Fibroblast of the aortic adventitia (primary cell): ENCODE results near the gene PDSS2. TPM values are rescaled to one million over a fixed set of nuclear protein-coding genes. Genes with fewer than 3 reads are reported as not detected.

Experiments used
- DNase-seq: peaks from one replicate; pipeline ENCODE4 v3.0.0-alpha.2; 2010; ENCODE audit warnings: low read depth
- H3K4me3 ChIP-seq: 2 replicates; pipeline ENCODE4 v1.5.1; 2011; ENCODE audit warnings: low read depth, mild to moderate bottlenecking, control low read depth, low read length, moderate library complexity
- CTCF ChIP-seq: IDR thresholded peaks from 2 replicates; pipeline ENCODE4 v1.5.1; 2011; ENCODE audit warnings: mild to moderate bottlenecking, low read length, control low read depth, inconsistent platforms; ENCODE audit not compliant: insufficient read depth
- total RNA-seq: library from RNA; depleted of rRNA; stranded (reverse); fragments of >200 nt; gene quantifications from 2 replicates; pipeline ENCODE4 v1.2.3, GENCODE V29; 2012; ENCODE audit warnings: low replicate concordance

The PDSS2 gene
- total RNA-seq, 1 donor, result 14.4 TPM

DNA sequence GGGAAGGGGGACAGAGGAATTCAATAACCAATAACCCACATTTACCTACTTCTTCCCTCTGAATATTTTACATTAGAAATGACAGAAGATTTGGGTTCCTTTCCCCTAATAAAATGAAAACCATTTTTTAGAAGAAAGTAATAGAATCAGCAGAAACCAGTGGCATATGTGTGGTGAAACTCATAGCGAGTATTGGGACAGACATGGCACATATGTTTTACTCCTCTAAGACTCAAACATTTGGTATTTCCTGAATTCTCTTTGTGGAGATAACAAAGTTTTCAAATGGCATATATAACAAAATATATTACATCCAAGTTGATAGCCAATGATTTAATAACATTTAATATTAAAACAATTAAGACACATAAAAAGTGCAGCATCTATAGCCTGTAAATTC lies 331.2 kb downstream of the PDSS2 start:
- H3K4me3 ChIP-seq, result no peak overlapping the region
- no peak for TF ChIP-seq CTCF
- DNase-seq, result peak; percentile 63

DNA sequence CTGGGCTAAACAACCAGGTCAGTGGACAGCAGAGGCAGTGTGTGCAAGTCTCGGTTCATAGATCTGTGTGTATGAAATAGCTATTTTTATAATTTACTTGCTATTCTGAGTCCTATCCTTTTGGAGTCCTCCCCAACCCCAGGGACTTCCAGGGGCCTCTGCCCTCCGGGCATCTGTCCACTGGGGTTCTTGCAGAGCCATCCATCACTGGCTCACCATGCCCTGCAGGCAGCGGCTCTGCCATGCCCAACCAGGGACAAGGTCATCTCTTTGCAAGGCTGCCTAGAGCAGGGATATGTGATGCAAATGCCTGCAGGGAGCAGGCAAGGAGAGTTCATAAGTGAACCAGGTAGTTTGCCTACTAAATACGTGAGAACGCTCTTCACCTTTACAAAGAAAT lies 333.6 kb downstream of the PDSS2 start:
- DNase-seq, result no peak
- no peak overlapping the region for H3K4me3 ChIP-seq
- no peak for TF ChIP-seq CTCF

DNA sequence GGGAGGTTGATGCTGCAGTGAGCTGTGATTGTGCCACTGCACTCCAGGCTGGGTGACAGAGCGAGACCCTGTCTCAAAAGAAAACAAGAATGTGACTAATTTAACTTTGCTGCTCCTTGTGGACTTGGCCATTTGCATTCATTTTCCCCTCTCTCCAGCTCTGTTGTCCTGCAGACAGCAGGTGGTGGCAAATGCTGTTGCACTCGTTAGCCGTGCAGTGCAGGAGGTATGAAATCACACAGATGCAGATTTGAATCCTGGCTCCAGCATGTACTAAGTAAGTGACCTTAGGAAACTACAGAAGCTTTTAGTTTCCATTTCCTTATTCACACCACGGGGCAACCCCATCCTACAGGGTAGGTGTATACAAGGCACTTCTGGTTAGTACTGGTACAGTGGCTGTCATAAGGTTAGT lies 334.4 kb downstream of the PDSS2 start:
- no peak for TF ChIP-seq CTCF
- H3K4me3 ChIP-seq, result no peak overlapping the region
- DNase-seq, result no peak

- no peak for DNase-seq
- TF ChIP-seq CTCF, result no peak
- H3K4me3 ChIP-seq, result no peak overlapping the region
Observed at GRCh38 chr6:107123501-107123900, 335.9 kb downstream of the PDSS2 start.

- TF ChIP-seq CTCF, result no peak
- no peak overlapping the region for H3K4me3 ChIP-seq
- no peak for DNase-seq
Observed at GRCh38 chr6:107122748-107123147, 336.6 kb downstream of the PDSS2 start.

DNA sequence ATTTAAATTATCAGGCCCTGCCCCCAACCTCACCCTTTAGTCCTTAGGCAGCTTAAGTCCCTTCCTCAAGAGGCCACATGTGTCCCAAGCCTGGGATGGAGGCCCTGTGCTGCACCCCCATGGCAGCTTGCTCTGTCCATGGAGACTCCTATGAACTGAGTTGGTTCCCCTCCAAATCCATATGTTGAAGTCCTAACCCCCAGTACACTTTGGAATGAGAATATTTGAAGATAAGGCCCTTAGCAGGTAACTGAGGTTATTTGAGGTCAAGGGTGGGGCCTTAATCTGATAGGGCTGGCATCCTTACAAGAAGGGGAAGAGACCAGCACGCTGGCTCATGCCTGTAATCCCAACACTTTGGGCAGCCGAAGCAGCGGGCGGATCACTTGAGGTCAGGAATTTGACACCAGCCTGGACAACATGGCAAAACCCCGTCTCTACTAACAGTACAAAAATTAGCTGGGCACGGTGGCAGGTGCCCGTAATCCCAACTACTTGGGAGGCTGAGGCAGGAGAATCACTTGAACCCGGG lies 337.3 kb downstream of the PDSS2 start:
- DNase-seq, result no peak
- H3K4me3 ChIP-seq, result no peak overlapping the region
- no peak for TF ChIP-seq CTCF

DNA sequence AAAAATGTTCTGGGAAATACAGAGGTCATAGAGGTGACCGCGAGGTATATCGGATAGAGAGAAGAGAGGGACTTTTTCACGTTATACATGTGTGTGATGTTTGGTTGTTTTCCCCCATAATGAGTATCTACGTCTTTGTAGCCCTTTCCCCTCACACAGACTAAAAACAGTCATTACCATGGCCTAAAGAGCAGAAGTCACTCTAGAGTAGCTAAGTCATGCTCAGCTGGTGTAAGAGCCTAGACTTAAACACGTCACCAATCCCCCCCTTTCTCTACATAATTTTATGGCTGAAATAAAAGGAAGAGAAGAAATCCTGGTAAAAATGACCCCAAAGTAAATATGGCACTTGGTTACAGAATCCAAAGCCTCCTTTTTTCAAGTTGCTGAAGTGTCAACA lies 338.1 kb downstream of the PDSS2 start:
- TF ChIP-seq CTCF, result no peak
- DNase-seq, result no peak
- no peak overlapping the region for H3K4me3 ChIP-seq
